Measurements from ENCODE around the gene GRID2. TPM values are rescaled to one million over a fixed set of nuclear protein-coding genes. Genes with fewer than 3 reads are reported as not detected.

GRID2 gene
- total and polyA plus RNA-seq, 9 of the 15 experiments (the other 6 are each of a cell fraction or from before 2014, with no cell fraction given) = 0.04 TPM; not detected in 7

DNA sequence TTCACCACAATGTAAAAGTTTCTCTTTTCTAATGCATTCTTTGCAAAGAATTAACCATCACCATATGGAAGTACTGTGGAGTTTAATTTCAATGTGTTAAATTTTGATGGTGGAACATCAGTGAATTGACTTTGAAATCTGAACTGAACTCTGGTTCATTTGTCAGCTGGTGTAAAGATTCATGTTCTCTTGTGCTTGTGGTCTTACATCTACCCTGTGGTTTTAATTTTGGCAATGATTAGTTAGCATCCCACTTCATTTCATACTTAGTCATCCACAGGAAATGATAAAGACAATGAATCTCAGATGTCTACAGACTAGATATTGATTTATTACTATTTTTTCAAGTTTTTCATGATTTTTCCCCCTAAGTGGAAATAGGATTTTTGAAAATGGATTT is 77.8 kb downstream of the GRID2 start:
- Histone ChIP-seq H3K36me3 (ENCODE audit: control insufficient read depth, insufficient read depth, low read length) (no peaks in the 10 kb centered on the region), H3K27ac (ENCODE audit: extremely low read depth, low read depth, low read length) (no peak overlapping the region), H3K9me3 (replicated peaks; ENCODE audit: control insufficient read depth, insufficient read depth, low read depth, low read length) (0 out of 2 replicates have a peak, but pooled peaks cover 1% of the 10 kb centered on the region), H3K4me1 (replicated peaks in 1 of 2; ENCODE audit: control insufficient read depth in 2 of 2, insufficient read depth in 2 of 2, low read length in 2 of 2) (no peaks in the 10 kb centered on the region), H2AFZ (ENCODE audit: low read depth, low read length) (no peak overlapping the region), H3K27me3 (ENCODE audit: control insufficient read depth in 2 of 2, insufficient read depth in 2 of 2, low read length in 2 of 2) (no peaks in the 10 kb centered on the region), H3K9me1 (ENCODE audit: control insufficient read depth, insufficient read depth, low read length) (no peaks in the 10 kb centered on the region), H4K20me1 (replicated peaks; ENCODE audit: control insufficient read depth, insufficient read depth, low read length) (no peaks in the 10 kb centered on the region), H3K79me2 (ENCODE audit: control insufficient read depth, insufficient read depth, low read length) (no peaks in the 10 kb centered on the region), H3K4me3 (no peak overlapping the region), H3K9ac (ENCODE audit: insufficient read depth in 1 of 2, low read depth in 2 of 2, low read length in 2 of 2) (no peak overlapping the region), H3K4me2 (ENCODE audit: insufficient read depth, low read length) (no peak overlapping the region)
- ATAC-seq = no peak
- intact Hi-C loops (cut with micrococcal nuclease) (no loop called here), in situ Hi-C loops (cut with MboI) (no loop called here)
- TF ChIP-seq SAFB (IDR thresholded peaks at IDR 0.05; ENCODE audit: borderline replicate concordance, low read depth, low read length) = no peak
- TF ChIP-seq, protein P1, sequence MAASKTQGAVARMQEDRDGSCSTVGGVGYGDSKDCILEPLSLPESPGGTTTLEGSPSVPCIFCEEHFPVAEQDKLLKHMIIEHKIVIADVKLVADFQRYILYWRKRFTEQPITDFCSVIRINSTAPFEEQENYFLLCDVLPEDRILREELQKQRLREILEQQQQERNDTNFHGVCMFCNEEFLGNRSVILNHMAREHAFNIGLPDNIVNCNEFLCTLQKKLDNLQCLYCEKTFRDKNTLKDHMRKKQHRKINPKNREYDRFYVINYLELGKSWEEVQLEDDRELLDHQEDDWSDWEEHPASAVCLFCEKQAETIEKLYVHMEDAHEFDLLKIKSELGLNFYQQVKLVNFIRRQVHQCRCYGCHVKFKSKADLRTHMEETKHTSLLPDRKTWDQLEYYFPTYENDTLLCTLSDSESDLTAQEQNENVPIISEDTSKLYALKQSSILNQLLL (CRISPR knock-in tag; IDR thresholded peaks at IDR 0.05; ENCODE audit: borderline replicate concordance) = no peak
- TF ChIP-seq ZNF717 (CRISPR knock-in tag; IDR thresholded peaks at IDR 0.05) = no peak
- no peak for TF ChIP-seq ILF3 (IDR thresholded peaks at IDR 0.05; ENCODE audit: borderline replicate concordance)
- no peak for TF ChIP-seq NFRKB (IDR thresholded peaks at IDR 0.05; ENCODE audit: low read depth)
- TF ChIP-seq GTF2E2 (tag; IDR thresholded peaks at IDR 0.05) = no peak
- no peak for TF ChIP-seq SAFB2 (IDR thresholded peaks at IDR 0.05; ENCODE audit: borderline replicate concordance, low read depth, low read length, severe bottlenecking)
- no peak for TF ChIP-seq ZNF23 (CRISPR knock-in tag; IDR thresholded peaks at IDR 0.05)
- no peak for TF ChIP-seq CBX8 (IDR thresholded peaks at IDR 0.05; ENCODE audit: borderline replicate concordance, extremely low read depth, low read depth, low read length, poor library complexity, severe bottlenecking)
- TF ChIP-seq NKRF (IDR thresholded peaks at IDR 0.05; ENCODE audit: borderline replicate concordance) = no peak
- no peak for TF ChIP-seq ZNF3 (CRISPR knock-in tag; IDR thresholded peaks at IDR 0.05)
- TF ChIP-seq XRCC4 (IDR thresholded peaks at IDR 0.05; ENCODE audit: extremely low read depth, insufficient read depth, insufficient read length) = no peak
- no peak for TF ChIP-seq FOXM1 (IDR thresholded peaks at IDR 0.05; ENCODE audit: low read depth)
- no peak for TF ChIP-seq FOXM1 (CRISPR knock-in tag; IDR thresholded peaks at IDR 0.05; ENCODE audit: low read depth)
- TF ChIP-seq, protein P2, sequence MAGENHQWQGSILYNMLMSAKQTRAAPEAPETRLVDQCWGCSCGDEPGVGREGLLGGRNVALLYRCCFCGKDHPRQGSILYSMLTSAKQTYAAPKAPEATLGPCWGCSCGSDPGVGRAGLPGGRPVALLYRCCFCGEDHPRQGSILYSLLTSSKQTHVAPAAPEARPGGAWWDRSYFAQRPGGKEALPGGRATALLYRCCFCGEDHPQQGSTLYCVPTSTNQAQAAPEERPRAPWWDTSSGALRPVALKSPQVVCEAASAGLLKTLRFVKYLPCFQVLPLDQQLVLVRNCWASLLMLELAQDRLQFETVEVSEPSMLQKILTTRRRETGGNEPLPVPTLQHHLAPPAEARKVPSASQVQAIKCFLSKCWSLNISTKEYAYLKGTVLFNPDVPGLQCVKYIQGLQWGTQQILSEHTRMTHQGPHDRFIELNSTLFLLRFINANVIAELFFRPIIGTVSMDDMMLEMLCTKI (IDR thresholded peaks at IDR 0.05; ENCODE audit: partially characterized antibody) = no peak
- FAIRE-seq = no peak
- ChIA-PET CTCF (ENCODE audit: low intra/inter-chr PET ratio) (no interaction called here), POLR2A (no interaction called here)
- BruUV-seq (replicated peaks) = no TSS peak
- no peak for DNase-seq (ENCODE audit: extremely low read depth in 1 of 4, low spot score in 3 of 4)
